HG03378 (cell line): ENCODE results near the gene MBOAT2.
"Not testable (repeated sequence)": the region's sequence is repeated elsewhere in the genome, so short reads cannot be mapped to it uniquely, and the experiment has no call there.

ENCODE experiments used
- ATAC-seq: cut with Tn5 transposase; IDR thresholded peaks from one replicate; pipeline ENCODE4 v1.9.1; 2021; ENCODE audit warnings: mild to moderate bottlenecking, moderate library complexity; ENCODE audit not compliant: unreplicated experiment

Gene MBOAT2

GRCh38 chr2:8903924-8904323 is 99.6 kb downstream of the MBOAT2 start:
- ATAC-seq, result not testable (repeated sequence)

GRCh38 chr2:8902757-8903156 is 100.7 kb downstream of the MBOAT2 start:
- not testable (repeated sequence) for ATAC-seq

GRCh38 chr2:8897206-8897605 is 106.3 kb downstream of the MBOAT2 start:
- not testable (repeated sequence) for ATAC-seq

- not testable (repeated sequence) for ATAC-seq
Observed at GRCh38 chr2:8896671-8897070, 106.8 kb downstream of the MBOAT2 start.

- not testable (repeated sequence) for ATAC-seq
Observed at GRCh38 chr2:8895087-8895912, 108.2 kb downstream of the MBOAT2 start.

- no peak for ATAC-seq
Observed at GRCh38 chr2:8893978-8894820, 109.3 kb downstream of the MBOAT2 start.

- no peak for ATAC-seq
Observed at GRCh38 chr2:8893474-8893873, 110.0 kb downstream of the MBOAT2 start.

- no peak for ATAC-seq
Observed at GRCh38 chr2:8892111-8892510, 111.4 kb downstream of the MBOAT2 start.

- no peak for ATAC-seq
Observed at GRCh38 chr2:8889978-8890377, 113.5 kb downstream of the MBOAT2 start.

GRCh38 chr2:8888963-8889362 is 114.5 kb downstream of the MBOAT2 start:
- no peak for ATAC-seq

GRCh38 chr2:8886876-8887275 is 116.6 kb downstream of the MBOAT2 start:
- ATAC-seq, result no peak

GRCh38 chr2:8886202-8886518 is 117.3 kb downstream of the MBOAT2 start:
- no peak for ATAC-seq

- no peak for ATAC-seq
Observed at GRCh38 chr2:8885449-8886201, 117.9 kb downstream of the MBOAT2 start.

GRCh38 chr2:8884812-8885211 is 118.7 kb downstream of the MBOAT2 start:
- ATAC-seq, result no peak

GRCh38 chr2:8882094-8882493 is 121.4 kb downstream of the MBOAT2 start:
- no peak for ATAC-seq

- ATAC-seq, result no peak
Observed at GRCh38 chr2:8877894-8878293, 125.6 kb downstream of the MBOAT2 start.

- no peak for ATAC-seq
Observed at GRCh38 chr2:8877332-8877731, 126.2 kb downstream of the MBOAT2 start.

GRCh38 chr2:8876628-8877027 is 126.9 kb downstream of the MBOAT2 start:
- ATAC-seq, result no peak

GRCh38 chr2:8872821-8873432 is 130.6 kb downstream of the MBOAT2 start:
- ATAC-seq, result no peak

- no peak for ATAC-seq
Observed at GRCh38 chr2:8870441-8870840, 133.0 kb downstream of the MBOAT2 start.

- no peak for ATAC-seq
Observed at GRCh38 chr2:8867363-8867762, 136.1 kb downstream of the MBOAT2 start.
